Sigmoid colon (tissue), 4 donors: ENCODE measurements around the gene CARS1.
"Not testable (repeated sequence)": the region's sequence is repeated elsewhere in the genome, so short reads cannot be mapped to it uniquely, and the experiment has no call there.

Experiments used
- CTCF ChIP-seq, 4 experiments: fragments of 450-650 bp in 3 of 4; fragments of 200-600 bp in 1 of 4; IDR thresholded peaks; one replicate each; pipeline ENCODE4 v1.5.1; 2016 to 2019; ENCODE audit warnings: antibody characterized with exemption in 4 of 4, mild to moderate bottlenecking in 3 of 4, moderate library complexity in 2 of 4
- EP300 ChIP-seq, 4 donors: sonication (generic); formaldehyde crosslinking; IDR thresholded peaks; one replicate each; pipeline ENCODE4 v1.6.1; 2017; ENCODE audit warnings: antibody characterized with exemption in 4 of 4
- POLR2A ChIP-seq, 2 donors: fragments of 450-650 bp; IDR thresholded peaks; one replicate each; pipeline ENCODE4 v1.6.1; 2016; ENCODE audit warnings: antibody characterized with exemption in 2 of 2, mild to moderate bottlenecking in 2 of 2, moderate library complexity in 2 of 2
- POLR2AphosphoS5 ChIP-seq, 4 donors: sonication (generic); formaldehyde crosslinking; IDR thresholded peaks; one replicate each; pipeline ENCODE4 v1.6.1; 2017; ENCODE audit warnings: antibody characterized with exemption in 4 of 4

GRCh38 chr11:3063432-3063831, 6.2 kb upstream of the CARS1 start:
- TF ChIP-seq POLR2A, CTCF, POLR2AphosphoS5, EP300 (IDR thresholded peaks at IDR 0.05): not testable (repeated sequence)
